Measurements from ENCODE around the gene FKBP2.

DNA sequence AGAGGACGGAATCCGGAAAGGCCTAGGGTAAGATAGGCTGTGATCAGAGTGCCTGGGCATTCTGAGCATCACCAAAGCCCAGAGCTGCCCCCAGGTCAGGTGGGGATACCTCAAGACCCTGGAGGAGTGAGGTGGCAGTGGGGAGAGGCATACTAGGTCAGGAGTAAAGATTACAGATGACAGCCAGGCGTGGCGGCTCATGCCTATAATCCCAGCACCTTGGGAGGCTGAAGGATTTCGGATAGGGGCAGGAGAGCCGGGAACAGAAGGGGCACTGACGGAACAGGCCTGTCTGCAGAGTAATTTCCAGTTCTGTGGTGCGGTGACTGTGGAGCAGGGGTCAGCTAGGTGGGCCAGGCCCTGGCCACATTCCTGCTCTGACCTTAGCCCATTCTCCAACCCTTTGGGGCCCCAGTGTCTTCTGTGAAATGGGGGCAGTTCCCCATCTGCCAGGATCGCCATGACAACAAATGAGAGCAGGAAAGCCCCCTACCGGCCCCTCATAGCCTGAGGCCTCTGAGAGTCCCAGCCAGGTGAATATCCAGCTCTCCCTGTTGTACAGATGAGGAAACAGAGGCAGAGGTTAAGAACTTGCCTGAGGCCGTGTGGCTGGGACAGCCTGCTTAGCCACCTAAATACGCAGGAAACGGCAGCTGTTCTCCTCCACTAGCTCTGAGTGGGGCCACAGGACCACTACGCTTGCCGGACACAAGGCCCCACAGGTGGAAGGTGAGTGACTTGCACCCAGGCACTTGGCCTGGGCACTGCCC is 34.3 kb downstream of the FKBP2 start:
- TF ChIP-seq, protein P1, sequence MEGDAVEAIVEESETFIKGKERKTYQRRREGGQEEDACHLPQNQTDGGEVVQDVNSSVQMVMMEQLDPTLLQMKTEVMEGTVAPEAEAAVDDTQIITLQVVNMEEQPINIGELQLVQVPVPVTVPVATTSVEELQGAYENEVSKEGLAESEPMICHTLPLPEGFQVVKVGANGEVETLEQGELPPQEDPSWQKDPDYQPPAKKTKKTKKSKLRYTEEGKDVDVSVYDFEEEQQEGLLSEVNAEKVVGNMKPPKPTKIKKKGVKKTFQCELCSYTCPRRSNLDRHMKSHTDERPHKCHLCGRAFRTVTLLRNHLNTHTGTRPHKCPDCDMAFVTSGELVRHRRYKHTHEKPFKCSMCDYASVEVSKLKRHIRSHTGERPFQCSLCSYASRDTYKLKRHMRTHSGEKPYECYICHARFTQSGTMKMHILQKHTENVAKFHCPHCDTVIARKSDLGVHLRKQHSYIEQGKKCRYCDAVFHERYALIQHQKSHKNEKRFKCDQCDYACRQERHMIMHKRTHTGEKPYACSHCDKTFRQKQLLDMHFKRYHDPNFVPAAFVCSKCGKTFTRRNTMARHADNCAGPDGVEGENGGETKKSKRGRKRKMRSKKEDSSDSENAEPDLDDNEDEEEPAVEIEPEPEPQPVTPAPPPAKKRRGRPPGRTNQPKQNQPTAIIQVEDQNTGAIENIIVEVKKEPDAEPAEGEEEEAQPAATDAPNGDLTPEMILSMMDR (conservative IDR thresholded peaks at IDR 0.05; ENCODE audit: low read length) = no peak
- TF ChIP-seq EZH2phosphoT487 (IDR thresholded peaks at IDR 0.05; ENCODE audit: borderline replicate concordance) = no peak
